Measurements from ENCODE around the gene KDM3B. TPM values are rescaled to one million over a fixed set of nuclear protein-coding genes. Genes with fewer than 3 reads are reported as not detected.

Gene KDM3B
- polyA plus RNA-seq, 1 of the 3 experiments (the other 2 are of a cell fraction): 22.4 TPM

DNA sequence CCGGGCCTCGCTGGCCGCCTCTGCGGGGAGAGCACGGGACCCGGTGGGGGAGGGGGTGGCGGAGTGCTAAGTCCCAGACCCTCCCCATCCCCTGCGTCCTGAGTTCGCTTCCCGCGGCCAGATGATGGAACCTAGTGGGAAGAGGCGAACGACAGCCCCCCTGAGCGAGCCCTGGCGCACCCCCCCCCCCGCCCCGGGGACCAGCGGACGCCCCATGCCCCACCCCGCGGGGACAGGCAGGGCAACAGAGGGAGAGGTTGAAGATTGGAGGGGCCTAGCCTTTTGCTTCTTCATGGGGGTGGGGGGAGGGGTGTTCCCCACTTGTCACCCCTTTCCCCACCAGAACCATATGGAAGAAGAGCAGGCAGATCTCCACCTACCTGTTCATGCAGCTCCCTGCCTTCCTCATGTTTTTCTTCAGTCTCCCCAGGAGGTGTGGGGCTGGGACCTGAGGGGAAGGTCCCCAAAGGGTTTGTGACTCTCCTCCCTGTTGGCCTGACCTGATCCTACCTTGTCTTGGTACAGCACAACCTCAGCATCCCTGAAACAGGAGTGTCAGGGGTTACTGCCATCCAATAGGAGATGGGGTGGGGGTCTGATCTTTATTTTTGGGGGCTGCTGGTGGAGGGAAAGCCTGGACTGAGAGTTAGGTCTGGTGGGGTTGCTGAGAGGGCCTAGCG is 13.9 kb upstream of the KDM3B start:
- no peaks in the 10 kb centered on the region for H4K20me1 ChIP-seq (ENCODE audit: insufficient read depth)
- ChIA-PET CTCF (interaction anchor here (0.7 to 13.2 kb wide), 4 partner anchors 13 to 709 kb away, joined by 3 to 239 read pairs (median 3); partner anchors contain the start of gene KDM3B), POLR2A (interaction anchor here (0.6 to 3.0 kb wide), 7 partner anchors 9 to 204 kb away, joined by 3 to 44 read pairs (median 4); partner anchors contain the start of genes EGR1, ETF1 and KDM3B)
- peak overlapping the region; percentile 96; the same call in 1 of the 2 replicates for H2AFZ ChIP-seq (ENCODE audit: low read depth)
- DNase-seq: peak; percentile 31
- peaks cover 4 to 17% of the 10 kb centered on the region in 2 experiments; a peak in 2 of 4 replicates for H3K4me1 ChIP-seq (ENCODE audit: control insufficient read depth in 1 of 2, insufficient read depth in 2 of 2, low read depth in 1 of 2, low read length in 1 of 2)
- H3K9me3 ChIP-seq: no peaks in the 10 kb centered on the region
- peak overlapping the region; percentile 97 for H3K9ac ChIP-seq
- 8% methylated on average over 10 of the region's 22 CpGs for WGBS (ENCODE audit: low lambda C conversion rate)
- peaks cover 51% of the 10 kb centered on the region for H3K79me2 ChIP-seq (ENCODE audit: insufficient read depth)
- H3K9me2 ChIP-seq: no peaks in the 10 kb centered on the region
- peaks cover 16 to 18% of the 10 kb centered on the region in 2 experiments for H3K36me3 ChIP-seq (replicated peaks in 1 of 2; ENCODE audit: control insufficient read depth in 1 of 2, insufficient read depth in 2 of 2, low read length in 1 of 2)
- peak overlapping the region; percentile 100 for H3K4me2 ChIP-seq
- no peaks in the 10 kb centered on the region for H3K27me3 ChIP-seq (ENCODE audit: insufficient read depth)
- H3F3A ChIP-seq (replicated peaks; ENCODE audit: insufficient read depth): peaks cover 4% of the 10 kb centered on the region
- peak overlapping the region; percentile 71 to 73 for H3K4me3 ChIP-seq (ENCODE audit: low read depth in 2 of 2, low read length in 1 of 2)
- TF ChIP-seq FOXJ3 (CRISPR knock-in tag; IDR thresholded peaks at IDR 0.05): no peak
- TF ChIP-seq SMC3 (IDR thresholded peaks at IDR 0.05; ENCODE audit: low read depth, low read length): 0 out of 2 replicates have a peak, but pooled peaks have one; percentile 3
- TF ChIP-seq, protein P1, sequence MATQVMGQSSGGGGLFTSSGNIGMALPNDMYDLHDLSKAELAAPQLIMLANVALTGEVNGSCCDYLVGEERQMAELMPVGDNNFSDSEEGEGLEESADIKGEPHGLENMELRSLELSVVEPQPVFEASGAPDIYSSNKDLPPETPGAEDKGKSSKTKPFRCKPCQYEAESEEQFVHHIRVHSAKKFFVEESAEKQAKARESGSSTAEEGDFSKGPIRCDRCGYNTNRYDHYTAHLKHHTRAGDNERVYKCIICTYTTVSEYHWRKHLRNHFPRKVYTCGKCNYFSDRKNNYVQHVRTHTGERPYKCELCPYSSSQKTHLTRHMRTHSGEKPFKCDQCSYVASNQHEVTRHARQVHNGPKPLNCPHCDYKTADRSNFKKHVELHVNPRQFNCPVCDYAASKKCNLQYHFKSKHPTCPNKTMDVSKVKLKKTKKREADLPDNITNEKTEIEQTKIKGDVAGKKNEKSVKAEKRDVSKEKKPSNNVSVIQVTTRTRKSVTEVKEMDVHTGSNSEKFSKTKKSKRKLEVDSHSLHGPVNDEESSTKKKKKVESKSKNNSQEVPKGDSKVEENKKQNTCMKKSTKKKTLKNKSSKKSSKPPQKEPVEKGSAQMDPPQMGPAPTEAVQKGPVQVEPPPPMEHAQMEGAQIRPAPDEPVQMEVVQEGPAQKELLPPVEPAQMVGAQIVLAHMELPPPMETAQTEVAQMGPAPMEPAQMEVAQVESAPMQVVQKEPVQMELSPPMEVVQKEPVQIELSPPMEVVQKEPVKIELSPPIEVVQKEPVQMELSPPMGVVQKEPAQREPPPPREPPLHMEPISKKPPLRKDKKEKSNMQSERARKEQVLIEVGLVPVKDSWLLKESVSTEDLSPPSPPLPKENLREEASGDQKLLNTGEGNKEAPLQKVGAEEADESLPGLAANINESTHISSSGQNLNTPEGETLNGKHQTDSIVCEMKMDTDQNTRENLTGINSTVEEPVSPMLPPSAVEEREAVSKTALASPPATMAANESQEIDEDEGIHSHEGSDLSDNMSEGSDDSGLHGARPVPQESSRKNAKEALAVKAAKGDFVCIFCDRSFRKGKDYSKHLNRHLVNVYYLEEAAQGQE (IDR thresholded peaks at IDR 0.05; ENCODE audit: low read depth, low read length): no peak
- peak; percentile 77; the same call in 1 of the 2 replicates for TF ChIP-seq MXI1 (IDR thresholded peaks at IDR 0.05; ENCODE audit: low read depth, low read length)
- peak; percentile 7; the same call in 1 of the 2 replicates for TF ChIP-seq SIN3A (IDR thresholded peaks at IDR 0.05; ENCODE audit: borderline replicate concordance, low read depth, low read length)
- H3K27ac ChIP-seq (ENCODE audit: low read depth in 2 of 2, low read length in 1 of 2): peak overlapping the region; percentile 92 to 99; a peak in 3 of 4 replicates

DNA sequence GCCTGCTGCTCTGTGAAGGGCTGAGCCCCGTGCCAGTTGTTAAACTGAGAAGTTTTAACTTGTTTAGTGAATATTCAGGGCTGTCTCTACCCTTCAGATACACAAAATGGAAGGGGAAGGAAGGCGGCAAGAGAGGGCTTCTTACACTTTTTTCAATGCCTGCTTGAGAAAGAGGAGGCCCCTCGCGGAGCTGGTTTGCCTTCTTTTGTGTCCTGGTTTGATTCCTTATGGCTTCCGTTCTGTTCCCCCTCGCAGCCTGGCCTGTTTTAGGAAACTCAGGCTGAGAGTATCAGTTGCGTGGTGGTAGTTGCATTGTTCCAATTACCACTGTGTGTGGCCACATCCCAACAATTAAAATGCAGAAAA is 13.4 kb upstream of the KDM3B start:
- H3F3A ChIP-seq (replicated peaks; ENCODE audit: insufficient read depth): peaks cover 4% of the 10 kb centered on the region
- DNase-seq: no peak
- POLR2A ChIA-PET: interaction anchor here (0.7 to 3.0 kb wide), 4 partner anchors 8 to 111 kb away, joined by 3 to 44 read pairs (median 6); partner anchors contain the start of gene KDM3B
- H3K79me2 ChIP-seq (ENCODE audit: insufficient read depth): peaks cover 51% of the 10 kb centered on the region
- H3K9ac ChIP-seq: peak overlapping the region; percentile 97
- H3K4me3 ChIP-seq (ENCODE audit: low read depth in 2 of 2, low read length in 1 of 2): peak overlapping the region; percentile 71 to 73
- no peaks in the 10 kb centered on the region for H3K9me2 ChIP-seq
- H3K36me3 ChIP-seq (replicated peaks in 1 of 2; ENCODE audit: control insufficient read depth in 1 of 2, insufficient read depth in 2 of 2, low read length in 1 of 2): peaks cover 20 to 23% of the 10 kb centered on the region in 2 experiments
- peak overlapping the region; percentile 2 to 92; a peak in 2 of 4 replicates for H3K27ac ChIP-seq (ENCODE audit: low read depth in 2 of 2, low read length in 1 of 2)
- H3K4me1 ChIP-seq (ENCODE audit: control insufficient read depth in 1 of 2, insufficient read depth in 2 of 2, low read depth in 1 of 2, low read length in 1 of 2): peaks cover 4 to 17% of the 10 kb centered on the region in 2 experiments; a peak in 2 of 4 replicates
- H3K27me3 ChIP-seq (ENCODE audit: insufficient read depth): no peaks in the 10 kb centered on the region
- H2AFZ ChIP-seq (ENCODE audit: low read depth): no peak overlapping the region
- H3K4me2 ChIP-seq: peak overlapping the region; percentile 100
- H3K9me3 ChIP-seq: no peaks in the 10 kb centered on the region
- no peaks in the 10 kb centered on the region for H4K20me1 ChIP-seq (ENCODE audit: insufficient read depth)
- TF ChIP-seq SMC3 (IDR thresholded peaks at IDR 0.05; ENCODE audit: low read depth, low read length): no peak
- TF ChIP-seq RXRA (IDR thresholded peaks at IDR 0.05; ENCODE audit: borderline replicate concordance, low read depth): no peak
- TF ChIP-seq EP300 (IDR thresholded peaks at IDR 0.05; ENCODE audit: borderline replicate concordance in 1 of 2, low read depth in 1 of 2, low read length in 1 of 2): no peak
- TF ChIP-seq RFX5 (IDR thresholded peaks at IDR 0.05; ENCODE audit: low read length): no peak
- no peak for TF ChIP-seq FOXJ3 (CRISPR knock-in tag; IDR thresholded peaks at IDR 0.05)
- WGBS (ENCODE audit: low lambda C conversion rate): 67% methylated on average over 7 of the region's 7 CpGs
- CTCF ChIA-PET: interaction anchor here (0.7 to 13.2 kb wide), 3 partner anchors 12 to 710 kb away, joined by 3 to 239 read pairs (median 3); partner anchors contain the start of gene KDM3B

Measured in SK-N-SH (cell line).